HG03469 (cell line): Measurements from ENCODE around the gene B3GNT3.
"Not testable (repeated sequence)": the region's sequence is repeated elsewhere in the genome, so short reads cannot be mapped to it uniquely, and the experiment has no call there.

Source experiments
- ATAC-seq: cut with Tn5 transposase; IDR thresholded peaks from one replicate; pipeline ENCODE4 v1.9.1; 2021; ENCODE audit warnings: mild to moderate bottlenecking, moderate library complexity, moderate number of reproducible peaks; ENCODE audit not compliant: unreplicated experiment

B3GNT3 gene

GRCh38 chr19:17765069-17765618, 29.8 kb upstream of the B3GNT3 start:
- ATAC-seq, result no peak

- no peak for ATAC-seq
Measured at GRCh38 chr19:17766543-17767131, 28.3 kb upstream of the B3GNT3 start.

DNA sequence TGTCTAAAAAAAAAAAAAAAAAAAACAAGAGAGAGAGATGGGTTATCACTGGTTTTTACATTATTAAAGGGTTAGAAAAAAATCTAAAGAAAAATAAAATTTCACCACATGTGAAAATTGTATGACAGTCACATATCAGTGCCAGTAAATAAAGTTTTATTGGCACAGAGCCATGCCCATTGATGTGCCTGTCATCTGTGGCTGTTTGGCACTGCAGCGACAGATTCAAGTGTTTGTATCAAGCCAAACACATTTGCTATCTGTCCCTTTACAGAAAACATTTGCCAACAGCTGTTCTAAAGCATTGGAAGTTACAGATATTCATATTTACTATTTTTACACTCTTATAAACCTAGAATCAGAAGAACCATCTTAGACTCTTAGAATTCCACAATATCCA, 27.4 kb upstream of the B3GNT3 start:
- ATAC-seq, result no peak

DNA sequence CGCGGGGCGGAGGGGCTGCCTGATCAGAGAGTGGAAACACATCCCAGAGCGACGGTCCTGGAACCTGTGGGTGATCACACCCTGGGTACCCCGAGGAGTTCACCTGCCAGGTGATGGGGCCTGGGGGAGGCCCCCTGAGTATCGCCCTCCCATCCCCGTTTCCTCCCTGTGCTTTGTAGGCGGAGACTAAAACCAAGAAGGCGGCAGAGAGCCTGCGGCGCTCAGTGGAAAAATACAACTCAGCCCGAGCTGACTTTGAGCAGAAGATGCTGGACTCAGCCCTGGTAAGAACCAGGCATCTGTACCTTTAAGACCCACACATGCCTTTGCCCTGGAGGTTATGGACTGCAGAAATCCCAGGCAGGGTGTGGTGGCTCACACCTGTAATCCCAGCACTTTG, 24.3 kb upstream of the B3GNT3 start:
- no peak for ATAC-seq

DNA sequence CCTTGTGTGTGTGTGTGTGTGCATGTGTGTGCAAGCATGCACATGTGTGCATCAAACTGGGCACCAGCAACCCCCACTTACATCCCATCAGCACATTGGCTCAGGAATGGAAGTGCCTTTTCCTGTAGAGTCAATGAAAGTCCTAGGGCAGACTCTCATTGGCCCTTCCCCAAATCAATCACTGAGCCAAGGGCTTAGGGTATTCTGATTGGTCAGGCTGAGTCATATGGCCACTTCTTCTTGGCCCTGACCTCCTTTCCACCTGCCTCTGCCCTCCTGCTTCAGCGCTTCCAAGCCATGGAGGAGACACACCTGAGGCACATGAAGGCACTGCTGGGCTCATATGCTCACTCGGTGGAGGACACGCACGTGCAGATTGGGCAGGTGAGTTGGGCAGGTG, 22.8 kb upstream of the B3GNT3 start:
- ATAC-seq, result no peak

GRCh38 chr19:17775245-17775927, 19.6 kb upstream of the B3GNT3 start:
- no peak for ATAC-seq

DNA sequence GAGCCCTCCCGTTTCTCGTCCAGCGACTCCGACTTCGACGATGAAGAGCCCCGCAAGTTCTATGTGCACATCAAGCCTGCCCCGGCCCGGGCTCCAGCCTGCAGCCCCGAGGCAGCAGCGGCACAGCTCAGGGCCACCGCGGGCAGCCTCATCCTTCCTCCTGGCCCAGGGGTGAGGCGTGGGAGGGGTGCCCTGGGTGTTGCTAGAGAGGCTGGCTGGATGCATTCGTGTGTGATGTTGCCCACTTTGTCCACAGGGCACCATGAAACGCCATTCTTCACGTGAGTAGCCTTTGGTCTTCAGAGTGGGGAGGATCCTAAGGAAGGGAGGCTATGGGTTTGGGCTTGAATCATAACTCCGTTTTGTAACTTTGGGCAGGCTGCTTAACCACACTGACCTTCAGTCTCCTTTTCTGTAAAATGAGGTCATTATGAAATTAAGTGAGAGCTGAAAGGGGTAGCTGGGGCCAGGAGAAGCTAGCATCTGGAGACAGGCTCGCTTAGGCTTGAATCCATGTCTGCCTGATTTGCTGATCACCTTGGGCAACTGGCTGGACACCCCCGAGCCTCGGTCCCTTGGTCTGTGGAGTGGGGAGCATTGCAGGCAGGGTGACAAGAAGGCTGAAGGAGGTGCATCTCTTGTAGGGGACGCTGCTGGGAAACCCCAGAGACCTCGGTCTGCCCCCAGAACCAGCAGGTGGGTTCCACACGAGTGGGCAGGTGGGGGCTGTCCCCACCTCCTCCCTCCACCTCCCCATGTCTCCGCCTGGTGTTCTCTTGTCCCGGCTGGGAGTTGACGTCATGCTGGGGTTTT, 18.7 kb upstream of the B3GNT3 start:
- no peak for ATAC-seq

DNA sequence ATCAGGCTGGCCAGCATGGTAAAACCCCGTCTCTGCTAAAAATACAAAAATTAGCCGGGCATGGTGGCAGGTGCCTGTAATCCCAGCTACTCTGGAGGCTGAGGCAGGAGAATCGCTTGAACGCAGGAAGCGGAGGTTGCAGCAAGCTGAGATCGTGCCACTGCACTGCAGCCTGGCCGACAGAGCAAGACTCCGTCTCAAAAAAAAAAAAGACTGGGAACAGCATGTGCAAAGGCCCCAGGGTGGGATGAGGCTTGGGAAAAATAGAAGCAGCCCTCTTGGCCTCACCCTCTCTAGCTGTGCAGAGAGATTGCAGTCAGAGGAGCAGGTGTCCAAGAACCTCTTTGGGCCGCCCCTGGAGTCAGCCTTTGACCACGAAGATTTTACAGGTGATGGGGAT, 17.1 kb upstream of the B3GNT3 start:
- not testable (repeated sequence) for ATAC-seq

GRCh38 chr19:17778251-17778967, 16.5 kb upstream of the B3GNT3 start:
- no peak for ATAC-seq

GRCh38 chr19:17778968-17779929, 15.7 kb upstream of the B3GNT3 start:
- ATAC-seq, result no peak

GRCh38 chr19:17780781-17781180, 14.2 kb upstream of the B3GNT3 start:
- ATAC-seq, result no peak

DNA sequence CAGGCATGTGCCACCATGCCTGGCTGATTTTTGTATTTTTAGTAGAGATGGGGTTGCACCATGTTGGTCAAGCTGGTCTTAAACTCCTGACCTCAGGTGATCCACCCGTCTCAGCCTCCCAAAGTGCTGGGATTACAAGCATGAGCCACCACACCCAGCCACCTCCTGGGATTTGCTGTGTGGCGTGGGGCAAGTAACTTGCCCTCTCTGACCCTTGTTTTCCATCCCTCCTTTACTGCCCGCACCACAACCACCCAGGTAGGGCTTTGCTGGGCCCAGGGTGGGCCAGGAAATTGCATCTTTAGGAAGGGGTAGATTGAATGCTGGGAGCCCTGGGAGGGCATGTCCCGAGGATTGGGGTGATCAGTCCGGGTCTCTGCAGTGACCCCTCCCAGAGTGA, 11.2 kb upstream of the B3GNT3 start:
- ATAC-seq, result not testable (repeated sequence)

- ATAC-seq, result no peak
Measured at GRCh38 chr19:17784201-17785008, 10.5 kb upstream of the B3GNT3 start.

- no peak for ATAC-seq
Measured at GRCh38 chr19:17787274-17787913, 7.5 kb upstream of the B3GNT3 start.

DNA sequence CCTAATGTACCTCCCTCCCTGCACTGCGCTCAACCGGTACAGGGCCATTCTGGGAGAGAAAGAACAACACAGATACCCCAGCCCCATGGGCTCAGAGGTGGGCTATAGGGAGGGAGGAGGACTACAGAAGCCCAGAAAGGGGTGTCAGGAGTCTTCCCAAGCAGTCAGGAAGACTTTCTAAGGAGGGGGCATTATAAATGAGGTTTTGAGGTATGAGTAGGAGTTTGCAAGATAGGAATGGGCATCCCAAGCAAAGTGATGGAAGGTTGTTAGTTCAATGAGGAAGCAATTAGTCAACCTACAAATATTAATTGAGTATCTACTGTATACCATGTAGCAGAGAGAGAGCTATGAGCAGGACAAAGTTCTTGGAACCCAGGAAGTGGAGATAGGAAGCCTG, 6.3 kb upstream of the B3GNT3 start:
- ATAC-seq, result no peak

- ATAC-seq, result no peak
Measured at GRCh38 chr19:17790059-17790780, 4.7 kb upstream of the B3GNT3 start.

- no peak for ATAC-seq
Measured at GRCh38 chr19:17794412-17794730, 567 bp upstream of the B3GNT3 start.

DNA sequence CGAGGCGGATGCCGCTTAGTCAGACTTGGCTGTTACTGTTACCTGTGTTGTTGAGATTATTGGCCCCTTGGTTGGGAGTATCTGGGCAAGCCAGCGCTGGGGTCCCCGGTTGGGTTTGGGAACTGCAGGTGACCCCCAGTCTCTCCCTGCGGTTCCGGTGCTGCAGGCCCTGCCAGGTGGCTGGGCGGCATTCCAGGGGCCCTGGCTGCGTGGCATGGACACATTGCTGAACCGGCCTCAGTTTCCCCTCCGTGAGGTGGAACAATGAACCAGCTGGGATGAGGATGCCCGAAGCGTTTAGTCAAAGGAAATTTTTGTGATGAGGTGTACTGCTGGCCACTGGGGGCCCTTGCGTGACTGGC, 538 bp downstream of the B3GNT3 start:
- no peak for ATAC-seq
